ENCODE data around the gene FHIT. TPM values are rescaled to one million over a fixed set of nuclear protein-coding genes. Genes with fewer than 3 reads are reported as not detected.

Gene FHIT
- total and polyA plus RNA-seq, 10 of the 15 experiments (the other 5 are each of a cell fraction or from before 2014, with no cell fraction given), result 4.2 to 14.9 (median 9.4) TPM

GRCh38 chr3:61257148-61257547 is 5.9 kb upstream of the FHIT start:
- H3K79me2 ChIP-seq (ENCODE audit: control insufficient read depth, insufficient read depth, low read length), result no peaks in the 10 kb centered on the region
- H2AFZ ChIP-seq (ENCODE audit: control insufficient read depth, low read depth, low read length), result no peak overlapping the region
- ChIA-PET POLR2A (no interaction called here), RAD21 (ENCODE audit: unreplicated experiment) (no interaction called here), CTCF (no interaction called here), SMC1A (ENCODE audit: uncharacterized antibody, unreplicated experiment) (no interaction called here)
- FAIRE-seq (no peak), ATAC-seq (no peak), DNase-seq (ENCODE audit: low read depth, low spot score) (no peak)
- in situ Hi-C loops (cut with MboI) (no loop called here), intact Hi-C loops (cut with micrococcal nuclease; ENCODE audit: unreplicated experiment) (loop anchor here (10.0 kb wide), 1 partner anchor 602 kb away; no protein-coding TSS in a partner anchor)
- no TSS peak for BruUV-seq (replicated peaks)
- H3K4me3 ChIP-seq, result no peak overlapping the region
- no peaks in the 10 kb centered on the region for H4K20me1 ChIP-seq (ENCODE audit: control insufficient read depth, insufficient read depth)
- no peak overlapping the region for H3K4me2 ChIP-seq (ENCODE audit: control insufficient read depth, insufficient read depth)
- TF ChIP-seq RELA (IDR thresholded peaks at IDR 0.05; ENCODE audit: borderline replicate concordance, partially characterized antibody) (no peak), CBX5 (IDR thresholded peaks at IDR 0.05; ENCODE audit: low read depth) (no peak), RUNX3 (IDR thresholded peaks at IDR 0.05; ENCODE audit: low read length) (no peak), NR2C1 (IDR thresholded peaks at IDR 0.05) (no peak), SUZ12 (IDR thresholded peaks at IDR 0.05; ENCODE audit: unreplicated experiment) (no peak), FOXM1 (IDR thresholded peaks at IDR 0.05; ENCODE audit: low read depth, low read length) (no peak), NFYA (IDR thresholded peaks at IDR 0.05; ENCODE audit: borderline replicate concordance, low read depth, low read length) (no peak), CBFB (IDR thresholded peaks at IDR 0.05; ENCODE audit: low read depth) (no peak), MTA2 (IDR thresholded peaks at IDR 0.05; ENCODE audit: low read depth) (no peak), CEBPB (IDR thresholded peaks at IDR 0.05; ENCODE audit: borderline replicate concordance in 1 of 2, low read depth in 2 of 2, low read length in 2 of 2) (no peak)
- H3K4me1 ChIP-seq (ENCODE audit: control insufficient read depth, insufficient read depth, low read length), result 0 out of 2 replicates have a peak, but pooled peaks cover 5% of the 10 kb centered on the region
- H3K9me3 ChIP-seq (replicated peaks; ENCODE audit: control insufficient read depth, insufficient read depth, low read length), result no peaks in the 10 kb centered on the region
- H3K9ac ChIP-seq (ENCODE audit: control insufficient read depth, insufficient read depth, low read length), result no peak overlapping the region
- 96% methylated on average over 1 of the region's 1 CpG for WGBS (ENCODE audit: insufficient coverage, insufficient replicate concordance, low lambda C conversion rate, missing lambda C conversion rate)
- H3K27ac ChIP-seq (ENCODE audit: control insufficient read depth, insufficient read depth), result no peak overlapping the region
- no peaks in the 10 kb centered on the region for H3K27me3 ChIP-seq (replicated peaks in 1 of 2; ENCODE audit: control insufficient read depth in 2 of 2, insufficient read depth in 2 of 2, low read length in 1 of 2)
- H3K36me3 ChIP-seq (ENCODE audit: control insufficient read depth in 2 of 2, insufficient read depth in 2 of 2, low read length in 1 of 2), result no peaks in the 10 kb centered on the region
